PC-9 (cell line): ENCODE results near the gene HAAO. TPM values are rescaled to one million over a fixed set of nuclear protein-coding genes. Genes with fewer than 3 reads are reported as not detected.

Source experiments
- BruUV-seq: library from RNA; stranded (reverse); fragments of 400-500 nt; replicated peaks from 2 replicates; lab custom pipeline; 2021; lab: Mats Ljungman, UMichigan
- CTCF ChIA-PET: fragments of 300-600 bp; sonication (Branson Sonifier 250); formaldehyde crosslinking; loops from one replicate; lab custom pipeline; 2022; ENCODE audit warnings: antibody characterized with exemption; lab: Charles Lee
- POLR2A ChIA-PET: fragments of 300-600 bp; sonication (Branson Sonifier 250); formaldehyde crosslinking; loops from one replicate; lab custom pipeline; 2022; ENCODE audit warnings: antibody characterized with exemption; ENCODE audit not compliant: unreplicated experiment; lab: Charles Lee
- DNase-seq, 2 experiments: peaks; one replicate each; pipeline versions ENCODE4 v3.0.0 to v3.0.0-alpha.2; 2015 to 2022; ENCODE audit warnings: mixed read lengths in 1 of 2
- H2AFZ ChIP-seq: fragments of 200-600 bp; sonication (generic); 2 replicates; pipeline ENCODE4 v1.8.1; 2017; ENCODE audit warnings: antibody characterized with exemption
- H3F3A ChIP-seq: fragments of 200-600 bp; sonication (generic); 2 replicates; pipeline ENCODE4 v1.8.1; 2017; ENCODE audit warnings: antibody characterized with exemption, mild to moderate bottlenecking, low read depth; ENCODE audit not compliant: insufficient read depth
- H3K27ac ChIP-seq: fragments of 200-600 bp; sonication (generic); 2 replicates; pipeline ENCODE4 v1.6.1; 2016; ENCODE audit warnings: mixed run types
- H3K27me3 ChIP-seq: fragments of 200-600 bp; sonication (generic); 2 replicates; pipeline ENCODE4 v1.6.1; 2016; ENCODE audit warnings: low read depth, mixed run types; ENCODE audit not compliant: insufficient read depth
- H3K36me3 ChIP-seq: fragments of 200-600 bp; sonication (generic); 2 replicates; pipeline ENCODE4 v1.6.1; 2016; ENCODE audit warnings: low read depth, mixed run types
- H3K4me1 ChIP-seq: fragments of 200-600 bp; sonication (generic); replicated peaks from 2 replicates; pipeline ENCODE4 v1.6.1; 2016; ENCODE audit warnings: mixed run types; ENCODE audit not compliant: insufficient read depth
- H3K4me2 ChIP-seq: fragments of 200-600 bp; sonication (generic); 2 replicates; pipeline ENCODE4 v1.6.1; 2017; ENCODE audit warnings: mixed run types
- H3K4me3 ChIP-seq: fragments of 200-600 bp; sonication (generic); 2 replicates; pipeline ENCODE4 v1.6.1; 2016; ENCODE audit warnings: mixed run types
- H3K79me2 ChIP-seq: fragments of 200-600 bp; sonication (generic); 2 replicates; pipeline ENCODE4 v1.6.1; 2017; ENCODE audit warnings: low read depth, mixed run types
- H3K9me2 ChIP-seq: fragments of 200-600 bp; sonication (generic); 2 replicates; pipeline ENCODE4 v1.8.1; 2017; ENCODE audit warnings: mild to moderate bottlenecking; ENCODE audit not compliant: insufficient read depth
- H3K9me3 ChIP-seq: fragments of 200-600 bp; sonication (generic); 2 replicates; pipeline ENCODE4 v1.8.1; 2016; ENCODE audit warnings: low read depth; ENCODE audit not compliant: insufficient read depth
- H4K20me1 ChIP-seq: fragments of 200-600 bp; sonication (generic); 2 replicates; pipeline ENCODE4 v1.8.1; 2017; ENCODE audit not compliant: insufficient read depth
- EZH2 ChIP-seq: fragments of 200-600 bp; sonication (generic); IDR thresholded peaks from 2 replicates; pipeline ENCODE4 v1.8.0; 2017; ENCODE audit warnings: antibody characterized with exemption, low read depth
- intact Hi-C: fragments of 100-400 bp; cut with micrococcal nuclease; formaldehyde crosslinking; loops from one replicate; pipeline ENCODE4 v1.10.0; 2022; ENCODE audit not compliant: unreplicated experiment
- total RNA-seq: library from RNA; stranded (reverse); gene quantifications from 2 replicates; pipeline ENCODE4 v1.2.3, GENCODE V29; 2021
- TF ChIP-seq, protein P1 (sequence below): fragments of 200-600 bp; sonication (generic); conservative IDR thresholded peaks from 2 replicates; pipeline ENCODE4 v1.6.1; 2017; ENCODE audit warnings: mixed run types, antibody characterized with exemption, mild to moderate bottlenecking, moderate library complexity

HAAO gene
- total RNA-seq, 1 experiment from 2014 or later, result not detected

DNA sequence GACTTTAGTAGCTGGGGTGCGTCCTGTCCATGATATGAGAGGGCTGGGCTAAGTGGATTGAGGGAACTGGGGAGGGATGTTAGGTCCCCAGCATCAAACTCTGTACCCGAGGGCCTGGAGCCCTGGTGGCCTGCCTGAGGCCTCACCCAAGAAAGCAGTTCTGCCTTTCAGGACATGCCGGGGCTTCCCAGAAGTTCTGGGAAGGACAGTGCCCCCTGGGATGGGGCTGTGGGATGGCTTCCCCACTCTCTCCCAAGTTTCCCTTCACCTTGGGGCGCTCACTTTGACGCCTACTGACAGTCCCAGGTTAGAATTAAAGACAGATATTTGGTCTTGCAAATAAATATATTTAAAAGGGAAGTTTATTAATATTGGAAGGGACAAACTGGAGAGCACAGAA is 30.2 kb downstream of the HAAO start:
- intact Hi-C loops, result no loop called here
- no peak for DNase-seq
- Histone ChIP-seq H3K27ac (no peak overlapping the region), H3K9me3 (no peaks in the 10 kb centered on the region), H4K20me1 (no peaks in the 10 kb centered on the region), H3K4me1 (no peaks in the 10 kb centered on the region), H3K27me3 (no peaks in the 10 kb centered on the region), H3K4me2 (no peak overlapping the region), H3F3A (no peaks in the 10 kb centered on the region), H3K79me2 (no peaks in the 10 kb centered on the region), H3K36me3 (no peaks in the 10 kb centered on the region), H3K9me2 (no peaks in the 10 kb centered on the region), H3K4me3 (no peak overlapping the region), H2AFZ (no peak overlapping the region)
- TF ChIP-seq EZH2, result no peak
- TF ChIP-seq, protein P1, sequence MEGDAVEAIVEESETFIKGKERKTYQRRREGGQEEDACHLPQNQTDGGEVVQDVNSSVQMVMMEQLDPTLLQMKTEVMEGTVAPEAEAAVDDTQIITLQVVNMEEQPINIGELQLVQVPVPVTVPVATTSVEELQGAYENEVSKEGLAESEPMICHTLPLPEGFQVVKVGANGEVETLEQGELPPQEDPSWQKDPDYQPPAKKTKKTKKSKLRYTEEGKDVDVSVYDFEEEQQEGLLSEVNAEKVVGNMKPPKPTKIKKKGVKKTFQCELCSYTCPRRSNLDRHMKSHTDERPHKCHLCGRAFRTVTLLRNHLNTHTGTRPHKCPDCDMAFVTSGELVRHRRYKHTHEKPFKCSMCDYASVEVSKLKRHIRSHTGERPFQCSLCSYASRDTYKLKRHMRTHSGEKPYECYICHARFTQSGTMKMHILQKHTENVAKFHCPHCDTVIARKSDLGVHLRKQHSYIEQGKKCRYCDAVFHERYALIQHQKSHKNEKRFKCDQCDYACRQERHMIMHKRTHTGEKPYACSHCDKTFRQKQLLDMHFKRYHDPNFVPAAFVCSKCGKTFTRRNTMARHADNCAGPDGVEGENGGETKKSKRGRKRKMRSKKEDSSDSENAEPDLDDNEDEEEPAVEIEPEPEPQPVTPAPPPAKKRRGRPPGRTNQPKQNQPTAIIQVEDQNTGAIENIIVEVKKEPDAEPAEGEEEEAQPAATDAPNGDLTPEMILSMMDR, result no peak
- ChIA-PET CTCF (no interaction called here), POLR2A (interaction anchor here (0.5 kb wide), 1 partner anchor 83 kb away, joined by 6 read pairs; no protein-coding TSS in a partner anchor)
- no TSS peak for BruUV-seq

DNA sequence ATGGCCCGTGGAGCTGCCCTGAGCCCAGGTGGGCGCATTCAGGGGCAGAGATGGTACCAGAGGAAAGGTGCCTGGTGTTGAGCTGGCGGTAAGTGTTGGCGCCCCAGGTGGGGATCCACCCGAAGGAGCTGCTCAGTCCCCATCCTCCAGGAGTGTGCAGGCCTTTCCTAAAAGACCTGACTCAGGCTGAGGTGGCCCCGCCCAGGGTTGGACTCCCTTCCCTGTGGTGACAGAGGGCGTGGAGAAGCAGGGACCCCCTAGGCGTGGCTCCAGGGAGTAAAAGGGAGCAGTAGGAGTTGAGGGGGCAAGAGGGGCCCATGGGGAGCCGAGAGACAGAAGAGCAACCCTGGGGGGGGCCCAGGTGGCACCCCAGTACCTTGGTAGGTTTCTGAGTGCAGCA is 30.8 kb downstream of the HAAO start:
- Histone ChIP-seq H3K36me3 (no peaks in the 10 kb centered on the region), H3K27me3 (no peaks in the 10 kb centered on the region), H3K4me2 (no peak overlapping the region), H3F3A (no peaks in the 10 kb centered on the region), H2AFZ (no peak overlapping the region), H3K9me2 (no peaks in the 10 kb centered on the region), H4K20me1 (no peaks in the 10 kb centered on the region), H3K4me1 (no peaks in the 10 kb centered on the region), H3K9me3 (no peaks in the 10 kb centered on the region), H3K79me2 (no peaks in the 10 kb centered on the region), H3K4me3 (no peak overlapping the region), H3K27ac (no peak overlapping the region)
- TF ChIP-seq, protein P1, result no peak
- TF ChIP-seq EZH2, result no peak
- ChIA-PET CTCF (no interaction called here), POLR2A (no interaction called here)
- no TSS peak for BruUV-seq
- intact Hi-C loops, result no loop called here
- DNase-seq, result no peak

DNA sequence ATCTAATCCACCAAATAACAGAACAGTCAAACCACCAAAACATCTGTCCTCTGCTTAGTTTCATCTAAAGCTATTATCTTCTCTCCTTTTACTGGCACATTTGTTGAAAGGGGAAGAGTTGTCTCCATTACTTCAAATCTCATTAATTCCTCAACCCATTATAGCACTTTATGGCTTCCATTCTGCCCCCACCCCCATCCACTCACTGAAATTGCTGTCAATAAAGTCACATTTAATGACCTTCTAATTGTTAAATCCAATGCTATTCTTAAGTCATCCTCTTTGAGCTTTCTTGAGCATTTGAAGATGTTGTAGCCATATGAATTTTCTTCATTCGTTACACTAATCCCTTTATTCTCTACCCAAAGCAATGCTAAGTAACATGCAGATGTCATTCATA is 33.6 kb downstream of the HAAO start:
- no peaks in the 10 kb centered on the region for H3F3A ChIP-seq
- H3K9me2 ChIP-seq, result no peaks in the 10 kb centered on the region
- no peak overlapping the region for H2AFZ ChIP-seq
- POLR2A ChIA-PET, result interaction anchor here (0.7 kb wide), 1 partner anchor 17 kb away, joined by 10 read pairs; no protein-coding TSS in a partner anchor
- no peaks in the 10 kb centered on the region for H4K20me1 ChIP-seq
- no peaks in the 10 kb centered on the region for H3K9me3 ChIP-seq
- no peaks in the 10 kb centered on the region for H3K4me1 ChIP-seq
- DNase-seq, result no peak
- no peak overlapping the region for H3K27ac ChIP-seq
- H3K4me2 ChIP-seq, result no peak overlapping the region
- no peaks in the 10 kb centered on the region for H3K79me2 ChIP-seq
- intact Hi-C loops, result no loop called here
- H3K27me3 ChIP-seq, result no peaks in the 10 kb centered on the region
- CTCF ChIA-PET, result no interaction called here
- TF ChIP-seq EZH2, result no peak
- TF ChIP-seq, protein P1, result no peak
- no peak overlapping the region for H3K4me3 ChIP-seq
- H3K36me3 ChIP-seq, result no peaks in the 10 kb centered on the region
- no TSS peak for BruUV-seq
